Measurements from ENCODE around the gene SLC46A1.

- TF ChIP-seq, protein P1, sequence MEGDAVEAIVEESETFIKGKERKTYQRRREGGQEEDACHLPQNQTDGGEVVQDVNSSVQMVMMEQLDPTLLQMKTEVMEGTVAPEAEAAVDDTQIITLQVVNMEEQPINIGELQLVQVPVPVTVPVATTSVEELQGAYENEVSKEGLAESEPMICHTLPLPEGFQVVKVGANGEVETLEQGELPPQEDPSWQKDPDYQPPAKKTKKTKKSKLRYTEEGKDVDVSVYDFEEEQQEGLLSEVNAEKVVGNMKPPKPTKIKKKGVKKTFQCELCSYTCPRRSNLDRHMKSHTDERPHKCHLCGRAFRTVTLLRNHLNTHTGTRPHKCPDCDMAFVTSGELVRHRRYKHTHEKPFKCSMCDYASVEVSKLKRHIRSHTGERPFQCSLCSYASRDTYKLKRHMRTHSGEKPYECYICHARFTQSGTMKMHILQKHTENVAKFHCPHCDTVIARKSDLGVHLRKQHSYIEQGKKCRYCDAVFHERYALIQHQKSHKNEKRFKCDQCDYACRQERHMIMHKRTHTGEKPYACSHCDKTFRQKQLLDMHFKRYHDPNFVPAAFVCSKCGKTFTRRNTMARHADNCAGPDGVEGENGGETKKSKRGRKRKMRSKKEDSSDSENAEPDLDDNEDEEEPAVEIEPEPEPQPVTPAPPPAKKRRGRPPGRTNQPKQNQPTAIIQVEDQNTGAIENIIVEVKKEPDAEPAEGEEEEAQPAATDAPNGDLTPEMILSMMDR (IDR thresholded peaks at IDR 0.05; ENCODE audit: poor library complexity, severe bottlenecking): no peak
- TF ChIP-seq EP300 (conservative IDR thresholded peaks at IDR 0.05; ENCODE audit: poor library complexity, severe bottlenecking): no peak
- no peak for TF ChIP-seq POLR2AphosphoS5 (IDR thresholded peaks at IDR 0.05)
- no peak for TF ChIP-seq EZH2 (IDR thresholded peaks at IDR 0.05; ENCODE audit: borderline replicate concordance, insufficient read depth, low read length, poor library complexity, severe bottlenecking)
- TF ChIP-seq REST (IDR thresholded peaks at IDR 0.05; ENCODE audit: borderline replicate concordance): no peak
- no peak for TF ChIP-seq TAF1 (IDR thresholded peaks at IDR 0.05; ENCODE audit: low read depth)
Measured at GRCh38 chr17:28396635-28397239, 9.3 kb downstream of the SLC46A1 start.
